Progenitor cell of endocrine pancreas (in vitro differentiated cells): ENCODE data around the gene ACSM6. TPM values are rescaled to one million over a fixed set of nuclear protein-coding genes. Genes with fewer than 3 reads are reported as not detected.
A peak's percentile ranks its signal among the peaks of the same experiment; 100 is the strongest.

Source experiments
- DNase-seq: peaks from one replicate; pipeline ENCODE4 v3.0.0; 2021; ENCODE audit warnings: low spot score; ENCODE audit not compliant: unreplicated experiment
- H3K27ac Mint-ChIP-seq: 2 replicates; pipeline ENCODE4 v1.8.0; 2021; ENCODE audit warnings: mild to moderate bottlenecking, moderate library complexity, mixed read lengths
- H3K27me3 Mint-ChIP-seq: 2 replicates; pipeline ENCODE4 v1.8.0; 2021; ENCODE audit warnings: mixed read lengths
- H3K36me3 Mint-ChIP-seq: 2 replicates; pipeline ENCODE4 v1.8.0; 2022; ENCODE audit warnings: mixed read lengths; ENCODE audit not compliant: insufficient read depth
- H3K4me1 Mint-ChIP-seq: 2 replicates; pipeline ENCODE4 v1.8.0; 2021; ENCODE audit warnings: low read depth, mixed read lengths
- H3K4me3 Mint-ChIP-seq: 2 replicates; pipeline ENCODE4 v1.8.0; 2021; ENCODE audit warnings: low read depth, mild to moderate bottlenecking, moderate library complexity, mixed read lengths
- H3K9me3 Mint-ChIP-seq: 2 replicates; pipeline ENCODE4 v1.8.0; 2021; ENCODE audit warnings: low read depth, mixed read lengths
- total RNA-seq: library from RNA; stranded (reverse); gene quantifications from 2 replicates; pipeline ENCODE4 v1.2.1, GENCODE V29; 2021
- TF ChIP-seq, protein P1 (sequence below): fragments of 200-600 bp; sonication (generic); IDR thresholded peaks from one replicate; pipeline ENCODE4 v1.5.0; 2021; ENCODE audit warnings: antibody characterized with exemption, mild to moderate bottlenecking; ENCODE audit not compliant: unreplicated experiment

ACSM6 gene
- total RNA-seq, 1 donor from 2014 or later: not detected

DNA sequence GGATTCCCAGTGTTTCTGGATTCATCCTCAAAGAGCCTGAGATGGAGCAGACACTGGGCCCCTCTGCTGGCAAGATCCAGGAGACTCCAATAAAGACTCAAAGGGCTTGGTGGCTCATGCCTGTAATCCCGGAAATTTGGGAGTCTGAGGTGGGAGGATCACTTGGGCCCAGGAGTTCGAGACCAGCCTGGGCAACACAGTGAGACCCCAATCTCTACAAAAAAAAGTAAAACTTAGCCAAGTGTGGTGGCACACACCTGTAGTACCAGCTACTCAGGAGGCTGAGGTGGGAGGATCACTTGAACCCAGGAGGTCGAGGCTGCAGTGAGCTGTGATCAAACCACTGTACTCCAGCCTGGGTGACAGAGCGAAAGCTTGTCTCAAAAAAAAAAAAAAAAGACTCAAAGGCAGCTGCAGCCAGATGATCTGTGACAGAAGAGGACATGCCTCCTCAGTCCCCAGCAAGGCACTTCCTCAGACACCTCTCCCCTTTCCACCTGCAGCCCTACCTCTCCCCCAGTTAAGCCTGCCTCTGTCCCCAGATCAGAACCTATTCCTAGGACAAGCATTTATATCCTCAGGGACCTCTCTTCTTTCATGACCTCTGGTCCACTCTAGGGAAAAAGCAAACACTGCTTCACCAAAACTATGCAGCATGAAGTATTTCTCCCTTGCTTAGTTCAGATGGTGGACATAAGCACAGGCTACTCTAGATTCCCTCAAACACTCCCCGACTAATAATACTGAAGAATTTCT lies 68.9 kb downstream of the ACSM6 start:
- Mint-ChIP-seq H3K27me3 (no peaks in the 10 kb centered on the region), H3K27ac (peak overlapping the region; percentile 92), H3K4me1 (peaks cover 47% of the 10 kb centered on the region), H3K36me3 (peaks cover 18% of the 10 kb centered on the region), H3K9me3 (peaks cover 2% of the 10 kb centered on the region), H3K4me3 (no peak overlapping the region)
- no peak for DNase-seq
- TF ChIP-seq, protein P1, sequence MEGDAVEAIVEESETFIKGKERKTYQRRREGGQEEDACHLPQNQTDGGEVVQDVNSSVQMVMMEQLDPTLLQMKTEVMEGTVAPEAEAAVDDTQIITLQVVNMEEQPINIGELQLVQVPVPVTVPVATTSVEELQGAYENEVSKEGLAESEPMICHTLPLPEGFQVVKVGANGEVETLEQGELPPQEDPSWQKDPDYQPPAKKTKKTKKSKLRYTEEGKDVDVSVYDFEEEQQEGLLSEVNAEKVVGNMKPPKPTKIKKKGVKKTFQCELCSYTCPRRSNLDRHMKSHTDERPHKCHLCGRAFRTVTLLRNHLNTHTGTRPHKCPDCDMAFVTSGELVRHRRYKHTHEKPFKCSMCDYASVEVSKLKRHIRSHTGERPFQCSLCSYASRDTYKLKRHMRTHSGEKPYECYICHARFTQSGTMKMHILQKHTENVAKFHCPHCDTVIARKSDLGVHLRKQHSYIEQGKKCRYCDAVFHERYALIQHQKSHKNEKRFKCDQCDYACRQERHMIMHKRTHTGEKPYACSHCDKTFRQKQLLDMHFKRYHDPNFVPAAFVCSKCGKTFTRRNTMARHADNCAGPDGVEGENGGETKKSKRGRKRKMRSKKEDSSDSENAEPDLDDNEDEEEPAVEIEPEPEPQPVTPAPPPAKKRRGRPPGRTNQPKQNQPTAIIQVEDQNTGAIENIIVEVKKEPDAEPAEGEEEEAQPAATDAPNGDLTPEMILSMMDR: no peak

DNA sequence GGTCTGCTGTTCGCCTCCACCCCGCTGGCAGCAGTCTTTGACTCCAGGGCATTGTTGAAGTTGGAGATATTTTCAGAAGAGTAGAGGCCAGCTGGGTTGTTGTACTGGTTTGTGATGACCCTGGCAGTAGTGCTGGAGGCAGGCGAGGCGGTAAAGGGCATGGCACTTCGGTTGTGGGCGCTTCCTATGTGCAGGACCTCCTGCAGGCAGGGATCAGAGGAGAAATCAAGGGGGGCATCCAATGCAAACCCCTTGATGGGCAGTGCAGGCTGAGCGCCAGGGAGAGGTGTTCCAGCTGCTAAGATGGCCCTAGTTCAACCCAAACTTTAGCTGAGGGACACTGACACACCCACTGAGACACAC lies 69.8 kb downstream of the ACSM6 start:
- no peak for DNase-seq
- H3K27me3 Mint-ChIP-seq: no peaks in the 10 kb centered on the region
- peak overlapping the region; percentile 92 for H3K27ac Mint-ChIP-seq
- H3K36me3 Mint-ChIP-seq: peaks cover 13% of the 10 kb centered on the region
- H3K4me1 Mint-ChIP-seq: peaks cover 56% of the 10 kb centered on the region
- H3K4me3 Mint-ChIP-seq: no peak overlapping the region
- no peaks in the 10 kb centered on the region for H3K9me3 Mint-ChIP-seq
- TF ChIP-seq, protein P1: no peak

DNA sequence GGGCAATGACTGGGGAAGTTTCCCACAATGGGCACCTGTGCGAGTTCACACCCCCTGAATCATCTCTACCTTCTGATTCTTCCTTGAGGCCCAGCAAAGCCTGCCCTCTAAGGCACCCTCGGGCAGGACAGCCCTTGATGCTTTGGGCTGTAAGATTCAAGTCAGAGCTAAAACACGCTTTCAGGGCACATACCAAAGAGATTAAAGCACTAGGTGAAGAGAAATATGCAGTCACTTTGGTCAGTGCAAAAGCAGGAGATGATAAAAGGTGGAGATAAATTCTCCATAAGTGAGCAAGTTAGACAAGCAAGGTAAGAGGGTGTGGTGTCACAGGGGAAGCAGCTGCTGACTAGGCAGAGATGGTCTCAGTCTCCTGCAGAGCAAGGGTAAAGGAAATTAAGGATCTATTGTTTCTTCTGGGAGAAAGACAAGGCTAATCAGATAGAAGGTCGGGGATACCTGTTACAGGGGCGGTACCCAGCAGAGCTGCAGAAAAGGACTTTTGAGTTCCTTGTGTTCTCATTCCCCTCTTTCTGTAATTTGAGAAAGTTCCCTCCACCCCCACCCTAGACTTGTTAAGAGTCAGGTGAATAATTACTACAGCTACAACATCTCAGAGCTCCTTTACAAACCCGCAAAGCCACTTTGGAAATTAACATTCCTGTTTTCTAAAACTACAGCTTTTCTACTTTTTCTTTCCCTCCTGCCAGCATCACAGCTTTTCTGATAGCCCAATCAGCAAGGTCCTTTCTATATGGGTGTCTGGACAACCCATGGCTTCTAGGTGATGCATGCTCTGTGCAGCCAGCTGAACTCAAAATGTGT lies 70.4 kb downstream of the ACSM6 start:
- Mint-ChIP-seq H3K4me3 (no peak overlapping the region), H3K9me3 (no peaks in the 10 kb centered on the region)

DNA sequence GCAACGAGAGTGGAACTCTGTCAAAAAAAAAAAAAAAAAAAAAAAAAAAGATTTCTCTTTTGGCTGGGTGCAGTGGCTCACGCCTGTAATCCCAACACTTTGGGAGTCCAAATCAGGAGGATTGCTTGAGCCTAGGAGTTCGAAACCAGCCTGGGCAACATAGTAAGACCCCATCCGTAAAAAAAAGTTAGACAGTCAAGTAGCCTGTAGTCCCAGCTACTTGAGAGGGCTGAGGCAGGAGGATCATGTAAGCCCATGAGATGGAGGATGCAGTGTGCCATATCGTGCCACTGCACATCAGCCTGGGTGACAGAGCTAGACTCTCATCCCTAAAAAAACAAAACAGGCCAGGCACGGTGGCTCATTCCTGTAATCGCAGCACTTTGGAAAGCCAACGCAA lies 71.5 kb downstream of the ACSM6 start:
- TF ChIP-seq, protein P1: no peak
- Mint-ChIP-seq H3K36me3 (peaks cover 15% of the 10 kb centered on the region), H3K4me1 (peaks cover 56% of the 10 kb centered on the region), H3K9me3 (no peaks in the 10 kb centered on the region), H3K27me3 (no peaks in the 10 kb centered on the region), H3K4me3 (no peak overlapping the region), H3K27ac (peak overlapping the region; percentile 92)
- DNase-seq: no peak

More for the DNA sequence above, 70.4 kb downstream of the ACSM6 start:
- H3K27me3 Mint-ChIP-seq: no peaks in the 10 kb centered on the region
- H3K27ac Mint-ChIP-seq: peak overlapping the region; percentile 92
- TF ChIP-seq, protein P1: no peak
- peaks cover 59% of the 10 kb centered on the region for H3K4me1 Mint-ChIP-seq
- H3K36me3 Mint-ChIP-seq: peaks cover 11% of the 10 kb centered on the region
- DNase-seq: no peak

DNA sequence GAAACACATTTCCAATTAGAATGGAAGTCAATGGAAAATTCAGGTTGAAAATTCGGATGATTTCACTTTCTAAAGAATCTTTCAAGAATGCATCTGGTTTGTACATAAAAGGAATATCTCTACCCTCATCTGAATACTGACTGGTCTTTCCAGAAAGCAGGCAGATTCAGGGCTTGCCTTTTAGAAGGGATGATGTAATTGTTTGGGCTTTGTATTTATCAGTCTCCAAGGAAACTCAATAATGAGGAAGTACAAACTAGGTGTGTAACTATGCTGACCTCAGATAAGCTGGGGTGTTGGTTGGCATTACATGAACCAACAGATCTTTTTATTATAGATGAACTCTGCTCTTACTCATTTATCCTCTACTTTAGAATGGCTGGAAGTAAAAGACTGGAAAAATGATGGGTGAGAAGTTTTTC lies 72.6 kb downstream of the ACSM6 start:
- no peaks in the 10 kb centered on the region for H3K27me3 Mint-ChIP-seq

More for the DNA sequence above, 72.6 kb downstream of the ACSM6 start:
- peak overlapping the region; percentile 7 for H3K4me3 Mint-ChIP-seq
- peaks cover 15% of the 10 kb centered on the region for H3K36me3 Mint-ChIP-seq
- H3K27ac Mint-ChIP-seq: peak overlapping the region; percentile 97
- no peaks in the 10 kb centered on the region for H3K9me3 Mint-ChIP-seq
- peaks cover 48% of the 10 kb centered on the region for H3K4me1 Mint-ChIP-seq
- DNase-seq: no peak
- TF ChIP-seq, protein P1: no peak
